Lower lobe of right lung (tissue), 2 donors: ENCODE results near the gene SNX14. TPM values are rescaled to one million over a fixed set of nuclear protein-coding genes. Genes with fewer than 3 reads are reported as not detected.

ENCODE experiments used
- ATAC-seq, 2 donors: fragments of 200-7000 bp; cut with Tn5 transposase; one replicate each; pipeline ENCODE4 v1.9.1; 2020 to 2022; ENCODE audit warnings: mild to moderate bottlenecking in 2 of 2, moderate library complexity in 2 of 2
- DNase-seq: peaks from one replicate; pipeline ENCODE4 v3.0.0-alpha.2; 2020
- H3K27ac ChIP-seq: fragments of 200-600 bp; one replicate; pipeline ENCODE4 v1.8.0; 2022
- H3K27me3 ChIP-seq: fragments of 200-600 bp; one replicate; pipeline ENCODE4 v1.8.0; 2022; ENCODE audit warnings: low read depth
- H3K36me3 ChIP-seq: fragments of 200-600 bp; one replicate; pipeline ENCODE4 v1.8.0; 2022; ENCODE audit warnings: mild to moderate bottlenecking
- H3K4me1 ChIP-seq: fragments of 200-600 bp; one replicate; pipeline ENCODE4 v1.8.0; 2022
- H3K4me3 ChIP-seq: fragments of 200-600 bp; one replicate; pipeline ENCODE4 v1.8.0; 2022; ENCODE audit warnings: mild to moderate bottlenecking
- H3K9me3 ChIP-seq: fragments of 200-600 bp; one replicate; pipeline ENCODE4 v1.8.0; 2022
- intact Hi-C: fragments of 100-400 bp; cut with DNase I; formaldehyde crosslinking; loops from one replicate; pipeline ENCODE4 v1.11.0; 2022
- total RNA-seq: library from RNA; stranded (reverse); fragmentation: NEBNext Ultra II Directional; extraction: Animal tissue kit (Norgen Biotek cat#: 25700); gene quantifications from one replicate; pipeline ENCODE4 v1.2.1, GENCODE V29; 2021
- TF ChIP-seq, protein P1 (sequence below): fragments of 200-600 bp; IDR thresholded peaks from one replicate; pipeline ENCODE4 v1.8.0; 2022; ENCODE audit warnings: antibody characterized with exemption, mild to moderate bottlenecking
- donor health status: DM: no; HTN: yes; CAD: no; lungs with severe emphysema.

Gene SNX14
- total RNA-seq, 1 donor from 2014 or later = 86.7 TPM

DNA sequence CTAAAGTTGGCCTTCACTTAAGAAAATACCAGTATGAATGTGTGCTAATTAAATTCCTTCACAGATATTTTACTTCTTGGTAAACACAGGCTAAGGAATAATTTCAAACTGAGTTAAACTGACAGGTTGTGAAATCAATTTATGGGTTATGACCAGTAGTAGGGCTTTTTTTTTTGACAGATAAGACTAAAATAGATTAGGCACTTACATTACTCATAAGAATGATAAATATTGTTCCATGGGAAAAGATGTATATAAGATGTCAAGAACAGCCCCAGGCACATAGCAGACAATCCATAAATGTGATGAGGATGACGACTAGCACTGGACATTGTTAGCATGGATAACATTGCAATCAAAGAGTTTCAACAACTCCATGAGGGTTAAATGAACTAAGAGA, 120.9 kb downstream of the SNX14 start:
- Histone ChIP-seq H3K27ac (no peak overlapping the region), H3K36me3 (no peaks in the 10 kb centered on the region), H3K4me1 (no peaks in the 10 kb centered on the region), H3K27me3 (no peaks in the 10 kb centered on the region), H3K4me3 (no peak overlapping the region), H3K9me3 (no peaks in the 10 kb centered on the region)
- intact Hi-C loops = no loop called here
- TF ChIP-seq, protein P1, sequence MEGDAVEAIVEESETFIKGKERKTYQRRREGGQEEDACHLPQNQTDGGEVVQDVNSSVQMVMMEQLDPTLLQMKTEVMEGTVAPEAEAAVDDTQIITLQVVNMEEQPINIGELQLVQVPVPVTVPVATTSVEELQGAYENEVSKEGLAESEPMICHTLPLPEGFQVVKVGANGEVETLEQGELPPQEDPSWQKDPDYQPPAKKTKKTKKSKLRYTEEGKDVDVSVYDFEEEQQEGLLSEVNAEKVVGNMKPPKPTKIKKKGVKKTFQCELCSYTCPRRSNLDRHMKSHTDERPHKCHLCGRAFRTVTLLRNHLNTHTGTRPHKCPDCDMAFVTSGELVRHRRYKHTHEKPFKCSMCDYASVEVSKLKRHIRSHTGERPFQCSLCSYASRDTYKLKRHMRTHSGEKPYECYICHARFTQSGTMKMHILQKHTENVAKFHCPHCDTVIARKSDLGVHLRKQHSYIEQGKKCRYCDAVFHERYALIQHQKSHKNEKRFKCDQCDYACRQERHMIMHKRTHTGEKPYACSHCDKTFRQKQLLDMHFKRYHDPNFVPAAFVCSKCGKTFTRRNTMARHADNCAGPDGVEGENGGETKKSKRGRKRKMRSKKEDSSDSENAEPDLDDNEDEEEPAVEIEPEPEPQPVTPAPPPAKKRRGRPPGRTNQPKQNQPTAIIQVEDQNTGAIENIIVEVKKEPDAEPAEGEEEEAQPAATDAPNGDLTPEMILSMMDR = no peak
- ATAC-seq (no peak), DNase-seq (no peak)

DNA sequence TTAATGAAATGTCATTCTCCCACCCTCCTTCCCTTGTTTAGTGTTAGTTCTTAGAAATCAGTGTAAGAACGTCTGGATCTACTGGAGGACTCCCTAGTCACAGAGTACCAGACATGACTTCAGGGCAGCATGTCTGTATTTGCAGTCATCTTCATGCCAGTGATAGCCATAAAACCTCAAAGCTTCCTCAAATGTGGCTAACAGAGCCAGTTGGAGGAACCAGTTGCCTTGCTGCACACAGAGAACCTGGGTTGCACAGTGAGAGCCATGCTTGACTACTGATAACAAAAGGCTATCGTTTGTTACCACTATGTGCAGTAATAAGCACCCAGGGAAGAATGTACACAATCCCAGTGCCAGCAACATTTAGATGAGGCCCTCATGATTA, 123.6 kb downstream of the SNX14 start:
- TF ChIP-seq, protein P1 = no peak
- intact Hi-C loops = no loop called here
- Histone ChIP-seq H3K36me3 (no peaks in the 10 kb centered on the region), H3K4me3 (no peak overlapping the region), H3K9me3 (no peaks in the 10 kb centered on the region), H3K27ac (no peak overlapping the region), H3K4me1 (peaks cover 10% of the 10 kb centered on the region), H3K27me3 (no peaks in the 10 kb centered on the region)
- DNase-seq (no peak), ATAC-seq (no peak)

DNA sequence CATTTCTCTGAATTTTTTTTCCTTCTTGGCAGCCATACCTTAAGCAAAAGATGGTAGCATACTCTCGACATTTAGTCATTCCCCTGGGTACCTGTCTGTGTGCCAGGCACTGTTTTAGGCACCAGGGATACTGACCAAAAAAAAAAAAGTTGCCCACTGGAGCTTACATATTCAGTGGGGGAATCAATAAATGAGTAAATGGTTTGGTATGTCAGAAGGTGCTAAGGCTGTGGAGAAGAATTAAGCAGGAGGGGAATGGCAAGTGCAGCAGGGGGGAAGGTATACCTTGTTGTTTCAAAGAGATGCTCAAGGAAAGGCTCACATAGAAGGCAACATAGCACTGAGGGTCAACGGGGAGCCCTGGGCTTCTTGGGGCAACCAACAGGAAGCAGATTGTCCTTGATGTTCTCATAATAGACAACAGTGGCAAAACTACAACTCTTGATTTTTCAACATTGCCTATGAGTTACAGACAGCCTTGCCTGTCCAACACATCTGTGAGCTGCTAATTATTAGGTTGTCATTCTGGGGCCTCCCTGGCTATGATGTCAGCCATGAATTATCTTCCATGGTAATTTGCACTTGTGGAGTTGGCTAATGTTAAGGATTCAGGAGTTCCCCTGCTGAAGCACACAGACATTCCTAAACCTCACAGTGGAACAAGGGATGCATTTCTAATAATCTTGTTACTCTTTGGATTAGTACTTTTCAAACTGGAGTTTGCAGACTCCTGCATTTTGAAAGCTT, 124.2 kb downstream of the SNX14 start:
- Histone ChIP-seq H3K27me3 (no peaks in the 10 kb centered on the region), H3K27ac (no peak overlapping the region), H3K4me1 (peaks cover 12% of the 10 kb centered on the region), H3K36me3 (no peaks in the 10 kb centered on the region), H3K4me3 (no peak overlapping the region), H3K9me3 (no peaks in the 10 kb centered on the region)
- intact Hi-C loops = no loop called here
- TF ChIP-seq, protein P1 = no peak
- ATAC-seq (no peak), DNase-seq (no peak)

DNA sequence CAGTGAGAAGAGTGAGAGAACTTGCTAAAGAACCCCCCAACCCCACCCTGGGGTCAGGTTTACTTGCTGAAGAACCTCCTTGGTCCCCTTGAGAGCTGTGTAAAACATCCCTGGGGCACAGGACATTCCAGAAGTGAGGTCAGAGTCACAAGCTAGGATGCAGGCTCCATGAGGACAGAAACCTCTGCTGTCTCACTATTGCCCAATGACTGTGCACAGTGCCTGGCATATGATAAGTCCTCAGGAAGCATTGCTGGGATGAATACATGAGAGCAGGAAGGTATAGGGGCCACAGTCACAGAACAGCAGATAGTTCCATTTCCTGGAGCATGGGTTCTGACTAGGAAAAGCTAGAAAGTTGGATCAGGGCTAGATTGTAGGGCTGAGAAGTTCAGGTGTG, 125.3 kb downstream of the SNX14 start:
- H3K36me3 ChIP-seq = no peaks in the 10 kb centered on the region
- H3K27me3 ChIP-seq = no peaks in the 10 kb centered on the region
- H3K27ac ChIP-seq = no peak overlapping the region
- no peak for ATAC-seq
- no peaks in the 10 kb centered on the region for H3K9me3 ChIP-seq
- intact Hi-C loops = no loop called here
- TF ChIP-seq, protein P1 = no peak
- H3K4me3 ChIP-seq = no peak overlapping the region
- H3K4me1 ChIP-seq = peaks cover 12% of the 10 kb centered on the region
- DNase-seq = no peak

DNA sequence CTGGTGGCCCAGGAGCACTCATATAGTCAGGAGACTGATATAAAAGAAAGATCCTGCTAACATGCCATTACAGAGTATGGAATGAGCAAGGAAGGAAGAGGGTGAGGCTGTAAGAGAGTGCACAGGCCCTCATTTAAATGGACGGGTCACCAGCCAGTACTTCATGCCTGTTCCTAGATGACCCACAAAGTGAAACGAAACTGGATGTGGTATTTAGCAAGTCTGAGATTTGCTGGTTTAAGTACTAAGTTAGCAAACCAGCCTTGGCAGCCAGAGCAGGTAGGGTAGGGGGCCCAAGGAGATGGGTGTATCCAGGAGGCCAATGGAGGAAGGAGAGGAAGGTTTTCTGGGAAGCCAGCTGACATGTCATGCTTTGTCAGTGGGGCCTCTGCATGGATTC, 127.9 kb downstream of the SNX14 start:
- no peaks in the 10 kb centered on the region for H3K27me3 ChIP-seq
- intact Hi-C loops = no loop called here
- H3K36me3 ChIP-seq = no peaks in the 10 kb centered on the region
- ATAC-seq (no peak), DNase-seq (no peak)
- H3K27ac ChIP-seq = no peak overlapping the region
- H3K4me3 ChIP-seq = no peak overlapping the region
- H3K9me3 ChIP-seq = no peaks in the 10 kb centered on the region
- peaks cover 25% of the 10 kb centered on the region for H3K4me1 ChIP-seq
- TF ChIP-seq, protein P1 = no peak
